Measurements from ENCODE around the gene POLR1D. TPM values are rescaled to one million over a fixed set of nuclear protein-coding genes. Genes with fewer than 3 reads are reported as not detected.

POLR1D gene
- total and polyA plus RNA-seq, 2 experiments from 2014 or later, result 177 to 197 TPM

GRCh38 chr13:27617881-27618321 is 3.8 kb upstream of the POLR1D start:
- Histone ChIP-seq H3K27ac (ENCODE audit: low read depth) (no peak overlapping the region), H3K36me3 (ENCODE audit: insufficient read depth) (0 out of 2 replicates have a peak, but pooled peaks cover 2% of the 10 kb centered on the region), H3K4me1 (ENCODE audit: insufficient read depth) (peaks cover 30% of the 10 kb centered on the region), H2AFZ (no peak overlapping the region), H3K79me2 (replicated peaks; ENCODE audit: insufficient read depth) (peaks cover 82% of the 10 kb centered on the region), H3K4me2 (peak overlapping the region; percentile 80; the same call in 1 of the 2 replicates), H4K20me1 (replicated peaks; ENCODE audit: insufficient read depth) (peaks cover 39% of the 10 kb centered on the region), H3K9me2 (ENCODE audit: insufficient read depth) (no peaks in the 10 kb centered on the region), H3F3A (replicated peaks; ENCODE audit: low read depth) (no peaks in the 10 kb centered on the region), H3K27me3 (ENCODE audit: insufficient read depth) (no peaks in the 10 kb centered on the region), H3K4me3 (no peak overlapping the region)
- H3K27me3 Mint-ChIP-seq (ENCODE audit: insufficient read depth, low read depth, poor library complexity), result peaks cover 8% of the 10 kb centered on the region
- DNase-seq (ENCODE audit: low spot score), result no peak
- H3K4me3 Mint-ChIP-seq, result peak overlapping the region; percentile 96; the same call in 1 of the 3 replicates
- peaks cover 6% of the 10 kb centered on the region; the same call in 2 of the 3 replicates for H3K9me3 Mint-ChIP-seq
- H3K4me1 Mint-ChIP-seq, result peaks cover 48% of the 10 kb centered on the region
- peaks cover 19% of the 10 kb centered on the region for H3K36me3 Mint-ChIP-seq (ENCODE audit: low read depth)
- no peak overlapping the region for H3K27ac Mint-ChIP-seq
- no peak for ATAC-seq
- TF ChIP-seq REST (IDR thresholded peaks at IDR 0.05; ENCODE audit: unreplicated experiment) (no peak), ZNF114 (CRISPR knock-in tag; IDR thresholded peaks at IDR 0.05) (no peak), ZNF462 (CRISPR knock-in tag; IDR thresholded peaks at IDR 0.05) (no peak), POLR2AphosphoS5 (IDR thresholded peaks at IDR 0.05; ENCODE audit: low read depth) (no peak), STAT1 (IDR thresholded peaks at IDR 0.05; ENCODE audit: unreplicated experiment) (no peak), ETS1 (IDR thresholded peaks at IDR 0.05) (no peak), ZNF331 (CRISPR knock-in tag; IDR thresholded peaks at IDR 0.05; ENCODE audit: low read depth) (no peak), EZH2 (IDR thresholded peaks at IDR 0.05; ENCODE audit: low read depth, unreplicated experiment) (no peak), CREB1 (CRISPR knock-in tag; IDR thresholded peaks at IDR 0.05; ENCODE audit: low read depth) (no peak)

Data from GM23338 (cell line).